H9 (cell line): ENCODE data around the gene C16orf74. TPM values are rescaled to one million over a fixed set of nuclear protein-coding genes. Genes with fewer than 3 reads are reported as not detected.

ENCODE experiments used
- DNase-seq: peaks from one replicate; pipeline ENCODE4 v3.0.0-alpha.2; 2017
- H2AFZ ChIP-seq: one replicate; pipeline ENCODE4 v1.6.1; 2013; ENCODE audit warnings: mild to moderate bottlenecking, low read length, control low read depth, moderate library complexity
- H2AK5ac ChIP-seq: 2 replicates; pipeline ENCODE4 v1.6.1; 2013; ENCODE audit warnings: low read length, control low read depth, mixed read lengths; ENCODE audit not compliant: insufficient read length
- H2BK120ac ChIP-seq: one replicate; pipeline ENCODE4 v1.6.1; 2013; ENCODE audit warnings: low read depth, mild to moderate bottlenecking, low read length, control low read depth, inconsistent platforms; ENCODE audit not compliant: poor library complexity, severe bottlenecking
- H2BK12ac ChIP-seq: 2 replicates; pipeline ENCODE4 v1.6.1; 2013; ENCODE audit warnings: low read length, control low read depth, mixed read lengths, low read depth; ENCODE audit not compliant: insufficient read length
- H2BK15ac ChIP-seq: 2 replicates; pipeline ENCODE4 v1.6.1; 2013; ENCODE audit warnings: low read depth, low read length, control low read depth
- H2BK20ac ChIP-seq: one replicate; pipeline ENCODE4 v1.6.1; 2013; ENCODE audit warnings: low read depth, mild to moderate bottlenecking, low read length, control low read depth, inconsistent platforms; ENCODE audit not compliant: poor library complexity, severe bottlenecking
- H2BK5ac ChIP-seq: 2 replicates; pipeline ENCODE4 v1.6.1; 2013; ENCODE audit warnings: low read length, control low read depth, mixed read lengths; ENCODE audit not compliant: insufficient read length
- H3K14ac ChIP-seq: 2 replicates; pipeline ENCODE4 v1.6.1; 2013; ENCODE audit warnings: low read length, control low read depth; ENCODE audit not compliant: insufficient read depth
- H3K18ac ChIP-seq: 2 replicates; pipeline ENCODE4 v1.6.1; 2013; ENCODE audit warnings: low read depth, mild to moderate bottlenecking, mixed read lengths, low read length, control low read depth; ENCODE audit not compliant: insufficient read length
- H3K23ac ChIP-seq: 2 replicates; pipeline ENCODE4 v1.6.1; 2013; ENCODE audit warnings: low read length, control low read depth, mixed read lengths, low read depth; ENCODE audit not compliant: insufficient read length
- H3K23me2 ChIP-seq: 2 replicates; pipeline ENCODE4 v1.6.1; 2013; ENCODE audit warnings: low read depth, mild to moderate bottlenecking, mixed read lengths, low read length, control low read depth; ENCODE audit not compliant: insufficient read length, poor library complexity, severe bottlenecking
- H3K27ac ChIP-seq: 2 replicates; pipeline ENCODE4 v1.5.1; 2013; ENCODE audit warnings: low read length, control low read depth, mixed read lengths, low read depth; ENCODE audit not compliant: insufficient read length
- H3K27me3 ChIP-seq: 2 replicates; pipeline ENCODE4 v1.6.1; 2013; ENCODE audit warnings: low read length, control low read depth, inconsistent platforms; ENCODE audit not compliant: insufficient read depth
- H3K4ac ChIP-seq: 2 replicates; pipeline ENCODE4 v1.6.1; 2013; ENCODE audit warnings: low read depth, mild to moderate bottlenecking, control low read depth, inconsistent platforms, low read length, moderate library complexity
- H3K4me1 ChIP-seq: 2 replicates; pipeline ENCODE4 v1.6.1; 2013; ENCODE audit warnings: low read length, control low read depth, inconsistent platforms; ENCODE audit not compliant: insufficient read depth
- H3K4me2 ChIP-seq: 2 replicates; pipeline ENCODE4 v1.6.1; 2013; ENCODE audit warnings: low read length, control low read depth, mixed read lengths; ENCODE audit not compliant: insufficient read length, insufficient read depth
- H3K56ac ChIP-seq: 2 replicates; pipeline ENCODE4 v1.6.1; 2013; ENCODE audit warnings: low read depth, mild to moderate bottlenecking, mixed read lengths, low read length, control low read depth; ENCODE audit not compliant: insufficient read length
- H3K79me1 ChIP-seq: 2 replicates; pipeline ENCODE4 v1.6.1; 2013; ENCODE audit warnings: low read depth, mild to moderate bottlenecking, moderate library complexity, low read length, control low read depth, inconsistent platforms; ENCODE audit not compliant: insufficient read depth, poor library complexity, severe bottlenecking
- H3K79me2 ChIP-seq: 2 replicates; pipeline ENCODE4 v1.6.1; 2013; ENCODE audit warnings: low read length, control low read depth, inconsistent platforms; ENCODE audit not compliant: insufficient read depth
- H3K9ac ChIP-seq: 2 replicates; pipeline ENCODE4 v1.6.1; 2013; ENCODE audit warnings: low read length, control low read depth, mixed read lengths; ENCODE audit not compliant: insufficient read length; ENCODE audit errors: extremely low read depth
- H3K9me3 ChIP-seq: one replicate; pipeline ENCODE4 v1.6.1; 2013; ENCODE audit warnings: low read depth, low read length, inconsistent platforms; ENCODE audit not compliant: control insufficient read depth
- H3T11ph ChIP-seq: one replicate; pipeline ENCODE4 v1.6.1; 2013; ENCODE audit warnings: mild to moderate bottlenecking, low read length, control low read depth, inconsistent platforms
- H4K20me1 ChIP-seq: one replicate; pipeline ENCODE4 v1.6.1; 2013; ENCODE audit not compliant: control insufficient read depth, insufficient read length, insufficient read depth
- H4K5ac ChIP-seq: 2 replicates; pipeline ENCODE4 v1.6.1; 2013; ENCODE audit warnings: low read depth, mild to moderate bottlenecking, mixed read lengths, low read length, control low read depth; ENCODE audit not compliant: insufficient read length
- H4K8ac ChIP-seq: replicated peaks from 2 replicates; pipeline ENCODE4 v1.6.1; 2013; ENCODE audit warnings: low read length, control low read depth, mixed read lengths, low read depth; ENCODE audit not compliant: insufficient read length
- H4K91ac ChIP-seq: 2 replicates; pipeline ENCODE4 v1.6.1; 2013; ENCODE audit warnings: low read depth, mild to moderate bottlenecking, moderate library complexity, mixed read lengths, low read length, control low read depth; ENCODE audit not compliant: insufficient read length
- H3K27ac Mint-ChIP-seq, 3 experiments: 2 replicates in 2 of 3; 3 replicates in 1 of 3; pipeline ENCODE4 v1.8.0; 2020 to 2021; ENCODE audit warnings: mixed read lengths in 3 of 3, mild to moderate bottlenecking in 1 of 3, moderate library complexity in 1 of 3
- H3K27me3 Mint-ChIP-seq: 2 replicates; pipeline ENCODE4 v1.8.0; 2021; ENCODE audit warnings: low read depth, mild to moderate bottlenecking, moderate library complexity, mixed read lengths
- H3K36me3 Mint-ChIP-seq, 3 experiments: 2 replicates in 2 of 3; 3 replicates in 1 of 3; pipeline ENCODE4 v1.8.0; 2020 to 2021; ENCODE audit warnings: low read depth in 3 of 3, mixed read lengths in 3 of 3; ENCODE audit not compliant: insufficient read depth in 1 of 3
- H3K4me1 Mint-ChIP-seq, 2 experiments: 2 replicates each; pipeline ENCODE4 v1.8.0; 2020; ENCODE audit warnings: mixed read lengths in 2 of 2
- H3K4me3 Mint-ChIP-seq, 2 experiments: 2 replicates in 1 of 2; 3 replicates in 1 of 2; pipeline ENCODE4 v1.8.0; 2020 to 2021; ENCODE audit warnings: mild to moderate bottlenecking in 2 of 2, mixed read lengths in 2 of 2, moderate library complexity in 1 of 2
- H3K9me3 Mint-ChIP-seq, 2 experiments: 2 replicates in 1 of 2; 3 replicates in 1 of 2; pipeline ENCODE4 v1.8.0; 2020; ENCODE audit warnings: mild to moderate bottlenecking in 2 of 2, mixed read lengths in 2 of 2, moderate library complexity in 1 of 2
- WGBS: extraction: QIAGEN DNeasy Blood & Tissue Kit; methylation state at CpG from one replicate; pipeline ENCODE4 v1.1.7; 2013; ENCODE audit warnings: missing lambda C conversion rate, low lambda C conversion rate, mixed read lengths; ENCODE audit not compliant: insufficient read length; ENCODE audit errors: extremely low coverage; 5-methylcytosine and 5-hydroxymethylcytosine counted together
- total RNA-seq: library from RNA; stranded (reverse); gene quantifications from 2 replicates; pipeline ENCODE4 v1.2.1, GENCODE V29; 2021
- TF ChIP-seq, protein P1 (sequence below): fragments of 200-600 bp; sonication (generic); conservative IDR thresholded peaks from 3 replicates; pipeline ENCODE4 v1.8.0; 2021; ENCODE audit warnings: antibody characterized with exemption, mild to moderate bottlenecking

C16orf74 gene
- total RNA-seq, 1 experiment from 2014 or later, result 5.6 TPM

DNA sequence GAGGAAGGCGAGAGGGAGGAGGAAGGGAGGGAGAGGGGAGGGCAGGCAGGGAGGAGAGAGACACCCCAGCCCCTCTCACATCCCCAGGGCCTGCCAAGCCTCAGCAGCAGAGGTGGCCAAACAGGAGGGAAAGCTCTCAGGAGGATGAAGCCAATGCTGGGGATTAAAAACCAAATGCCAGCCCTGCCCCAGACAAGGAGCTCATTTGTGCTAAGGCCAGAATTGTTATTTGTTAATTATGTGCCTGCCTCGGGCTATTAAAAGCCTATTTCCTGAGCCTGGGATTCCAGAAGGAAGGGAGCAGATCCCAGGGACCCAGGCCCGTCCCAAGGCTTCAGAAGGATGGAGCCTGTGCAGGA lies 34.2 kb downstream of the C16orf74 start:
- Histone ChIP-seq H3K27me3 (peaks cover 3% of the 10 kb centered on the region; the same call in 1 of the 2 replicates), H2BK20ac (no peak overlapping the region), H3K9ac (no peak overlapping the region), H3K14ac (no peak overlapping the region), H2BK5ac (no peak overlapping the region), H3K4me1 (peaks cover 3% of the 10 kb centered on the region; the same call in 1 of the 2 replicates), H4K91ac (no peak overlapping the region), H3K23ac (no peak overlapping the region), H3T11ph (no peak overlapping the region), H3K79me2 (no peaks in the 10 kb centered on the region), H4K20me1 (no peaks in the 10 kb centered on the region), H3K23me2 (peaks cover 9% of the 10 kb centered on the region), H2BK120ac (no peak overlapping the region), H3K18ac (no peak overlapping the region), H2BK12ac (no peak overlapping the region), H4K5ac (peak overlapping the region; percentile 8), H2BK15ac (no peak overlapping the region), H3K4me2 (peak overlapping the region; percentile 74), H4K8ac (no peak overlapping the region), H3K27ac (no peak overlapping the region), H3K56ac (no peak overlapping the region), H3K79me1 (no peaks in the 10 kb centered on the region), H2AFZ (no peak overlapping the region), H3K9me3 (peaks cover 6% of the 10 kb centered on the region), H3K4ac (no peak overlapping the region), H2AK5ac (no peak overlapping the region)
- TF ChIP-seq, protein P1, sequence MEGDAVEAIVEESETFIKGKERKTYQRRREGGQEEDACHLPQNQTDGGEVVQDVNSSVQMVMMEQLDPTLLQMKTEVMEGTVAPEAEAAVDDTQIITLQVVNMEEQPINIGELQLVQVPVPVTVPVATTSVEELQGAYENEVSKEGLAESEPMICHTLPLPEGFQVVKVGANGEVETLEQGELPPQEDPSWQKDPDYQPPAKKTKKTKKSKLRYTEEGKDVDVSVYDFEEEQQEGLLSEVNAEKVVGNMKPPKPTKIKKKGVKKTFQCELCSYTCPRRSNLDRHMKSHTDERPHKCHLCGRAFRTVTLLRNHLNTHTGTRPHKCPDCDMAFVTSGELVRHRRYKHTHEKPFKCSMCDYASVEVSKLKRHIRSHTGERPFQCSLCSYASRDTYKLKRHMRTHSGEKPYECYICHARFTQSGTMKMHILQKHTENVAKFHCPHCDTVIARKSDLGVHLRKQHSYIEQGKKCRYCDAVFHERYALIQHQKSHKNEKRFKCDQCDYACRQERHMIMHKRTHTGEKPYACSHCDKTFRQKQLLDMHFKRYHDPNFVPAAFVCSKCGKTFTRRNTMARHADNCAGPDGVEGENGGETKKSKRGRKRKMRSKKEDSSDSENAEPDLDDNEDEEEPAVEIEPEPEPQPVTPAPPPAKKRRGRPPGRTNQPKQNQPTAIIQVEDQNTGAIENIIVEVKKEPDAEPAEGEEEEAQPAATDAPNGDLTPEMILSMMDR, result no peak
- peaks cover 5 to 6% of the 10 kb centered on the region in 2 experiments for H3K9me3 Mint-ChIP-seq
- DNase-seq, result no peak
- no peak overlapping the region for H3K27ac Mint-ChIP-seq
- H3K27me3 Mint-ChIP-seq, result peaks cover 23% of the 10 kb centered on the region
- H3K4me3 Mint-ChIP-seq, result no peak overlapping the region
- peaks cover 6 to 11% (median 10%) of the 10 kb centered on the region in 3 experiments; a peak in 5 of 7 replicates for H3K36me3 Mint-ChIP-seq
- H3K4me1 Mint-ChIP-seq, result peaks cover 20 to 33% of the 10 kb centered on the region in 2 experiments
- WGBS, result no CpG with 5 or more reads among the region's 3 CpGs
